ENCODE results near the gene CNTNAP2. TPM values are rescaled to one million over a fixed set of nuclear protein-coding genes. Genes with fewer than 3 reads are reported as not detected.

The CNTNAP2 gene
- total RNA-seq, 1 experiment from 2014 or later: 64.5 TPM

- no CpG with 5 or more reads among the region's 5 CpGs for WGBS (ENCODE audit: extremely low coverage, insufficient read length, low lambda C conversion rate)
- H3K4me2 ChIP-seq (ENCODE audit: insufficient read depth, insufficient read length, low read length): no peak overlapping the region
- no peak overlapping the region; a peak in 1 of 7 replicates for H3K27ac Mint-ChIP-seq
Observed at GRCh38 chr7:148185041-148185440, 2068.4 kb downstream of the CNTNAP2 start.

More at GRCh38 chr7:148185041-148185440, 2068.4 kb downstream of the CNTNAP2 start:
- H3K79me1 ChIP-seq (ENCODE audit: insufficient read depth, low read depth, low read length, poor library complexity, severe bottlenecking): no peaks in the 10 kb centered on the region
- H2BK5ac ChIP-seq (ENCODE audit: insufficient read length, low read length): no peak overlapping the region
- no peaks in the 10 kb centered on the region; a peak in 1 of 7 replicates for H3K36me3 Mint-ChIP-seq (ENCODE audit: insufficient read depth in 1 of 3, low read depth in 3 of 3)
- H2BK20ac ChIP-seq (ENCODE audit: low read depth, low read length, poor library complexity, severe bottlenecking): no peak overlapping the region
- H3K23ac ChIP-seq (ENCODE audit: insufficient read length, low read depth, low read length): no peak overlapping the region
- no peak overlapping the region for H3K56ac ChIP-seq (ENCODE audit: insufficient read length, low read depth, low read length)
- H3K27ac ChIP-seq (ENCODE audit: insufficient read length, low read depth, low read length): no peak overlapping the region
- H3K9ac ChIP-seq (ENCODE audit: extremely low read depth, insufficient read length, low read length): no peak overlapping the region
- no peaks in the 10 kb centered on the region for H3K27me3 ChIP-seq (ENCODE audit: insufficient read depth, low read length)
- H3K4me1 ChIP-seq (ENCODE audit: insufficient read depth, low read length): no peaks in the 10 kb centered on the region; the same call in 1 of the 2 replicates
- H3K4me1 Mint-ChIP-seq: peaks cover 0 to 6% of the 10 kb centered on the region in 2 experiments; a peak in 2 of 4 replicates
- H3T11ph ChIP-seq (ENCODE audit: low read length): no peak overlapping the region
- no peak overlapping the region for H4K91ac ChIP-seq (ENCODE audit: insufficient read length, low read depth, low read length)
- H4K20me1 ChIP-seq (ENCODE audit: control insufficient read depth, insufficient read depth, insufficient read length): no peaks in the 10 kb centered on the region
- H3K4ac ChIP-seq (ENCODE audit: low read depth, low read length): no peak overlapping the region
- H2AK5ac ChIP-seq (ENCODE audit: insufficient read length, low read length): no peak overlapping the region
- no peaks in the 10 kb centered on the region for H3K9me3 ChIP-seq (ENCODE audit: control insufficient read depth, low read depth, low read length)
- no peak overlapping the region for H2BK12ac ChIP-seq (ENCODE audit: insufficient read length, low read depth, low read length)
- H3K14ac ChIP-seq (ENCODE audit: insufficient read depth, low read length): no peak overlapping the region
- no peak overlapping the region for H4K5ac ChIP-seq (ENCODE audit: insufficient read length, low read depth, low read length)
- no peaks in the 10 kb centered on the region for H3K27me3 Mint-ChIP-seq (ENCODE audit: low read depth)
- no peak for DNase-seq
- H3K18ac ChIP-seq (ENCODE audit: insufficient read length, low read depth, low read length): no peak overlapping the region
- TF ChIP-seq, protein P1, sequence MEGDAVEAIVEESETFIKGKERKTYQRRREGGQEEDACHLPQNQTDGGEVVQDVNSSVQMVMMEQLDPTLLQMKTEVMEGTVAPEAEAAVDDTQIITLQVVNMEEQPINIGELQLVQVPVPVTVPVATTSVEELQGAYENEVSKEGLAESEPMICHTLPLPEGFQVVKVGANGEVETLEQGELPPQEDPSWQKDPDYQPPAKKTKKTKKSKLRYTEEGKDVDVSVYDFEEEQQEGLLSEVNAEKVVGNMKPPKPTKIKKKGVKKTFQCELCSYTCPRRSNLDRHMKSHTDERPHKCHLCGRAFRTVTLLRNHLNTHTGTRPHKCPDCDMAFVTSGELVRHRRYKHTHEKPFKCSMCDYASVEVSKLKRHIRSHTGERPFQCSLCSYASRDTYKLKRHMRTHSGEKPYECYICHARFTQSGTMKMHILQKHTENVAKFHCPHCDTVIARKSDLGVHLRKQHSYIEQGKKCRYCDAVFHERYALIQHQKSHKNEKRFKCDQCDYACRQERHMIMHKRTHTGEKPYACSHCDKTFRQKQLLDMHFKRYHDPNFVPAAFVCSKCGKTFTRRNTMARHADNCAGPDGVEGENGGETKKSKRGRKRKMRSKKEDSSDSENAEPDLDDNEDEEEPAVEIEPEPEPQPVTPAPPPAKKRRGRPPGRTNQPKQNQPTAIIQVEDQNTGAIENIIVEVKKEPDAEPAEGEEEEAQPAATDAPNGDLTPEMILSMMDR (conservative IDR thresholded peaks at IDR 0.05): no peak
- no peak overlapping the region for H2BK120ac ChIP-seq (ENCODE audit: low read depth, low read length, poor library complexity, severe bottlenecking)
- no peak overlapping the region for H2BK15ac ChIP-seq (ENCODE audit: low read depth, low read length)
- no peaks in the 10 kb centered on the region for H3K9me3 Mint-ChIP-seq
- H3K79me2 ChIP-seq (ENCODE audit: insufficient read depth, low read length): no peaks in the 10 kb centered on the region
- no peak overlapping the region for H3K4me3 Mint-ChIP-seq
- no peak overlapping the region for H4K8ac ChIP-seq (replicated peaks; ENCODE audit: insufficient read length, low read depth, low read length)
- H3K23me2 ChIP-seq (ENCODE audit: insufficient read length, low read depth, low read length, poor library complexity, severe bottlenecking): no peaks in the 10 kb centered on the region
- no peak overlapping the region for H2AFZ ChIP-seq (ENCODE audit: low read length)
